Thyroid gland (tissue), 4 donors: Measurements from ENCODE around the gene POGZ.
"Not testable (repeated sequence)": the region's sequence is repeated elsewhere in the genome, so short reads cannot be mapped to it uniquely, and the experiment has no call there.

Experiments used
- POLR2A ChIP-seq, 2 donors: fragments of 450-650 bp; IDR thresholded peaks; one replicate each; pipeline ENCODE4 v1.6.1; 2017; ENCODE audit warnings: antibody characterized with exemption in 2 of 2, mild to moderate bottlenecking in 2 of 2, moderate library complexity in 1 of 2
- TF ChIP-seq, protein P1 (sequence below), 6 experiments: fragments of 200-600 bp in 3 of 6; fragments of 450-650 bp in 3 of 6; sonication (generic) in 3 of 6; IDR thresholded peaks; one replicate each; pipeline ENCODE4 v1.5.1; 2016 to 2019; ENCODE audit warnings: antibody characterized with exemption in 6 of 6, mild to moderate bottlenecking in 2 of 6, inconsistent platforms in 1 of 6, moderate library complexity in 1 of 6

DNA sequence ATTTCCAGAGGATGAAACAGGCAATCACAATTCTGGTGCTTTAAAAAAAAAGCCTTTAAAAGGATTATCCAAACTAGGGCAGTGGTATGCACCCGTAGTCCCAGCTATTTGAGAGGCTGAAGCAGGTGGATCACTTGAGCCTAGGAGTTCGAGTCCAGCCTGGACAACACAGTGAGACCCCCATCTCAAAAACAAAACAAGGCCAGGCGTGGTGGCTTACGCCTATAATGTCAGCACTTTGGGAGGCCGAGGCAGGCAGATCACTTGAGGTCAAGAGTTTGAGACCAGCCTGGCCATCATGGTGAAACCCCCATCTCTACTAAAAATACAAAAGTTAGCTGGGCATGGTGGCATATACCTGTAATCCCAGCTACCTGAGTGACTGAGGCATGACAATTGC is 25.5 kb downstream of the POGZ start:
- TF ChIP-seq POLR2A (IDR thresholded peaks at IDR 0.05) = not testable (repeated sequence)
- TF ChIP-seq, protein P1, sequence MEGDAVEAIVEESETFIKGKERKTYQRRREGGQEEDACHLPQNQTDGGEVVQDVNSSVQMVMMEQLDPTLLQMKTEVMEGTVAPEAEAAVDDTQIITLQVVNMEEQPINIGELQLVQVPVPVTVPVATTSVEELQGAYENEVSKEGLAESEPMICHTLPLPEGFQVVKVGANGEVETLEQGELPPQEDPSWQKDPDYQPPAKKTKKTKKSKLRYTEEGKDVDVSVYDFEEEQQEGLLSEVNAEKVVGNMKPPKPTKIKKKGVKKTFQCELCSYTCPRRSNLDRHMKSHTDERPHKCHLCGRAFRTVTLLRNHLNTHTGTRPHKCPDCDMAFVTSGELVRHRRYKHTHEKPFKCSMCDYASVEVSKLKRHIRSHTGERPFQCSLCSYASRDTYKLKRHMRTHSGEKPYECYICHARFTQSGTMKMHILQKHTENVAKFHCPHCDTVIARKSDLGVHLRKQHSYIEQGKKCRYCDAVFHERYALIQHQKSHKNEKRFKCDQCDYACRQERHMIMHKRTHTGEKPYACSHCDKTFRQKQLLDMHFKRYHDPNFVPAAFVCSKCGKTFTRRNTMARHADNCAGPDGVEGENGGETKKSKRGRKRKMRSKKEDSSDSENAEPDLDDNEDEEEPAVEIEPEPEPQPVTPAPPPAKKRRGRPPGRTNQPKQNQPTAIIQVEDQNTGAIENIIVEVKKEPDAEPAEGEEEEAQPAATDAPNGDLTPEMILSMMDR (IDR thresholded peaks at IDR 0.05) = not testable (repeated sequence)
